HEK293 (cell line): Measurements from ENCODE around the gene STPG3.

Experiments
- SP3 ChIP-seq: fragments of 450-650 bp; formaldehyde crosslinking; IDR thresholded peaks from 2 replicates; pipeline ENCODE4 v1.5.1; 2016; ENCODE audit warnings: missing biosample characterization, missing genetic modification characterization
- WT1 ChIP-seq: fragments of 450-650 bp; formaldehyde crosslinking; IDR thresholded peaks from 2 replicates; pipeline ENCODE4 v1.5.1; 2016; ENCODE audit warnings: missing biosample characterization, missing genetic modification characterization
- ZBTB17 ChIP-seq: fragments of 450-650 bp; formaldehyde crosslinking; IDR thresholded peaks from 2 replicates; pipeline ENCODE4 v1.5.1; 2016; ENCODE audit warnings: missing biosample characterization, missing genetic modification characterization
- ZFP41 ChIP-seq: fragments of 450-650 bp; formaldehyde crosslinking; IDR thresholded peaks from 2 replicates; pipeline ENCODE4 v1.5.1; 2016; ENCODE audit warnings: missing biosample characterization, missing genetic modification characterization, borderline replicate concordance
- ZNF114 ChIP-seq: fragments of 450-650 bp; formaldehyde crosslinking; IDR thresholded peaks from 2 replicates; pipeline ENCODE4 v1.5.0; 2017; ENCODE audit warnings: missing biosample characterization, missing genetic modification characterization
- ZNF121 ChIP-seq: fragments of 450-650 bp; formaldehyde crosslinking; IDR thresholded peaks from 2 replicates; pipeline ENCODE4 v1.5.1; 2016; ENCODE audit warnings: missing biosample characterization, missing genetic modification characterization
- ZNF202 ChIP-seq: fragments of 450-650 bp; formaldehyde crosslinking; IDR thresholded peaks from 2 replicates; pipeline ENCODE4 v1.5.1; 2016; ENCODE audit warnings: missing biosample characterization, missing genetic modification characterization, borderline replicate concordance
- ZNF394 ChIP-seq: fragments of 450-650 bp; formaldehyde crosslinking; IDR thresholded peaks from 2 replicates; pipeline ENCODE4 v1.5.1; 2016; ENCODE audit warnings: missing biosample characterization, missing genetic modification characterization, mild to moderate bottlenecking, moderate library complexity, borderline replicate concordance
- ZNF433 ChIP-seq: fragments of 450-650 bp; formaldehyde crosslinking; IDR thresholded peaks from 2 replicates; pipeline ENCODE4 v1.5.1; 2016; ENCODE audit warnings: missing biosample characterization, missing genetic modification characterization, low read depth
- ZNF473 ChIP-seq: fragments of 450-650 bp; formaldehyde crosslinking; IDR thresholded peaks from 2 replicates; pipeline ENCODE4 v1.5.1; 2017; ENCODE audit warnings: missing biosample characterization, missing genetic modification characterization
- ZNF596 ChIP-seq: fragments of 450-650 bp; IDR thresholded peaks from 2 replicates; pipeline ENCODE4 v1.5.0; 2018; ENCODE audit warnings: missing biosample characterization, mild to moderate bottlenecking, missing genetic modification characterization, moderate library complexity
- ZNF707 ChIP-seq: fragments of 450-650 bp; formaldehyde crosslinking; IDR thresholded peaks from 2 replicates; pipeline ENCODE4 v1.5.1; 2016; ENCODE audit warnings: missing biosample characterization, missing genetic modification characterization
- ZNF830 ChIP-seq: fragments of 450-650 bp; IDR thresholded peaks from 2 replicates; pipeline ENCODE4 v1.5.0; 2018; ENCODE audit warnings: missing biosample characterization, missing genetic modification characterization, low read depth, mild to moderate bottlenecking, moderate library complexity
- ZNF837 ChIP-seq: fragments of 450-650 bp; formaldehyde crosslinking; IDR thresholded peaks from 2 replicates; pipeline ENCODE4 v1.5.1; 2016; ENCODE audit warnings: missing biosample characterization, missing genetic modification characterization
- TF ChIP-seq, protein P1 (sequence below): fragments of 450-650 bp; formaldehyde crosslinking; IDR thresholded peaks from 2 replicates; pipeline ENCODE4 v1.5.1; 2016; ENCODE audit warnings: missing biosample characterization, missing genetic modification characterization
- TF ChIP-seq, protein P2 (sequence below): fragments of 450-650 bp; formaldehyde crosslinking; IDR thresholded peaks from 2 replicates; pipeline ENCODE4 v1.5.1; 2016; ENCODE audit warnings: missing biosample characterization, missing genetic modification characterization
- TF ChIP-seq, protein P3 (sequence below): fragments of 450-650 bp; formaldehyde crosslinking; IDR thresholded peaks from 2 replicates; pipeline ENCODE4 v1.5.1; 2016; ENCODE audit warnings: missing biosample characterization, missing genetic modification characterization
- TF ChIP-seq, protein P4 (sequence below): fragments of 450-650 bp; formaldehyde crosslinking; IDR thresholded peaks from 2 replicates; pipeline ENCODE4 v1.5.1; 2016; ENCODE audit warnings: missing biosample characterization, missing genetic modification characterization
- TF ChIP-seq, protein P5 (sequence below): fragments of 450-650 bp; formaldehyde crosslinking; IDR thresholded peaks from 2 replicates; pipeline ENCODE4 v1.5.1; 2017; ENCODE audit warnings: missing biosample characterization, missing genetic modification characterization
- TF ChIP-seq, protein P6 (sequence below): fragments of 450-650 bp; formaldehyde crosslinking; IDR thresholded peaks from 2 replicates; pipeline ENCODE4 v1.5.1; 2016; ENCODE audit warnings: missing biosample characterization, missing genetic modification characterization
- TF ChIP-seq, protein P7 (sequence below): fragments of 450-650 bp; formaldehyde crosslinking; IDR thresholded peaks from 2 replicates; pipeline ENCODE4 v1.5.1; 2016; ENCODE audit warnings: missing biosample characterization, missing genetic modification characterization
- TF ChIP-seq, protein P8 (sequence below): fragments of 450-650 bp; IDR thresholded peaks from 2 replicates; pipeline ENCODE4 v1.5.1; 2018; ENCODE audit warnings: missing biosample characterization, mild to moderate bottlenecking, missing genetic modification characterization
- TF ChIP-seq, protein P9 (sequence below): fragments of 450-650 bp; formaldehyde crosslinking; IDR thresholded peaks from 2 replicates; pipeline ENCODE4 v1.5.1; 2017; ENCODE audit warnings: missing biosample characterization, mild to moderate bottlenecking, missing genetic modification characterization, moderate library complexity

STPG3 gene

DNA sequence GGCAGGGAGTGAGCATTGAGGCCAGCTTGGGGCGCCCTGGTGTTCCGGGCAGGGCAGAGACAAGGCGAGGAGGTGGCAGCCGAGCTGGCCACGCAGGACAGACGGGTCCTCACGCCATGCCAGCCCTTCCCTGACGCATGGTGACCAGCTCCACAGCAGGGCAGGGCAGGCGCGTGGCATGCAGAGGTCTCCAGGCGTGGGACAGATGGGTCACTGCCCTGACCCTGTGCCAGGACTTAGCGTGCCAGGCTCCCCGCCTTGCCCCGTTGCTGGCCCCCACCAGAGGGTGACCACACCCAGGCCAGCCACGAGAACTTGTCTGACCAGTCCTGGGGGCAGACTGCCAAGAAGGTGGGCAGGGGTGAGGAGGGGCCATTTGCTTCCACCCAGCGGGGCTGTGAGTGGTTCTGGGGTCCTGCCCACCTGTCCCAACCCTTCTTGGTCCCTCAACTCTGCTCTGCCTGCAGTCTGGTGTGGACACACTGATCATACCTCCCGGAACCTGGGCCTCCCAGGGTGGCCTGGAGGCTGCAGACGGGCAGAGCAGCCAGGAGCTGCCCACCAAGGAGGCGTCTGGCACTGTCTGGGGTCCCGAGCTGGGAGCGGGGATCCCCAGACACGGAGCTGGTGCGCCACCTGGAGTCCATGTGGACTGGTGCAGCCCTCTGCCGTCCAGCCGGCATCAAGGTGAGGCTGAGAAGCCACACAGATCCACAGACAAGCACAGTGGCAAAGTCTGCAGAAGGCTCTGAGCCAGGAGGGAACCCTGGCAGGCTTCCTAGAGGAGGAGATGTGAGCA, 23.8 kb upstream of the STPG3 start, which contains the start of gene RNF224 (continued):
- TF ChIP-seq, protein P1, sequence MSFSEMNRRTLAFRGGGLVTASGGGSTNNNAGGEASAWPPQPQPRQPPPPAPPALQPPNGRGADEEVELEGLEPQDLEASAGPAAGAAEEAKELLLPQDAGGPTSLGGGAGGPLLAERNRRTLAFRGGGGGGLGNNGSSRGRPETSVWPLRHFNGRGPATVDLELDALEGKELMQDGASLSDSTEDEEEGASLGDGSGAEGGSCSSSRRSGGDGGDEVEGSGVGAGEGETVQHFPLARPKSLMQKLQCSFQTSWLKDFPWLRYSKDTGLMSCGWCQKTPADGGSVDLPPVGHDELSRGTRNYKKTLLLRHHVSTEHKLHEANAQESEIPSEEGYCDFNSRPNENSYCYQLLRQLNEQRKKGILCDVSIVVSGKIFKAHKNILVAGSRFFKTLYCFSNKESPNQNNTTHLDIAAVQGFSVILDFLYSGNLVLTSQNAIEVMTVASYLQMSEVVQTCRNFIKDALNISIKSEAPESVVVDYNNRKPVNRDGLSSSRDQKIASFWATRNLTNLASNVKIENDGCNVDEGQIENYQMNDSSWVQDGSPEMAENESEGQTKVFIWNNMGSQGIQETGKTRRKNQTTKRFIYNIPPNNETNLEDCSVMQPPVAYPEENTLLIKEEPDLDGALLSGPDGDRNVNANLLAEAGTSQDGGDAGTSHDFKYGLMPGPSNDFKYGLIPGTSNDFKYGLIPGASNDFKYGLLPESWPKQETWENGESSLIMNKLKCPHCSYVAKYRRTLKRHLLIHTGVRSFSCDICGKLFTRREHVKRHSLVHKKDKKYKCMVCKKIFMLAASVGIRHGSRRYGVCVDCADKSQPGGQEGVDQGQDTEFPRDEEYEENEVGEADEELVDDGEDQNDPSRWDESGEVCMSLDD (tag by site-specific recombination) = peak; percentile 88
- TF ChIP-seq, protein P2, sequence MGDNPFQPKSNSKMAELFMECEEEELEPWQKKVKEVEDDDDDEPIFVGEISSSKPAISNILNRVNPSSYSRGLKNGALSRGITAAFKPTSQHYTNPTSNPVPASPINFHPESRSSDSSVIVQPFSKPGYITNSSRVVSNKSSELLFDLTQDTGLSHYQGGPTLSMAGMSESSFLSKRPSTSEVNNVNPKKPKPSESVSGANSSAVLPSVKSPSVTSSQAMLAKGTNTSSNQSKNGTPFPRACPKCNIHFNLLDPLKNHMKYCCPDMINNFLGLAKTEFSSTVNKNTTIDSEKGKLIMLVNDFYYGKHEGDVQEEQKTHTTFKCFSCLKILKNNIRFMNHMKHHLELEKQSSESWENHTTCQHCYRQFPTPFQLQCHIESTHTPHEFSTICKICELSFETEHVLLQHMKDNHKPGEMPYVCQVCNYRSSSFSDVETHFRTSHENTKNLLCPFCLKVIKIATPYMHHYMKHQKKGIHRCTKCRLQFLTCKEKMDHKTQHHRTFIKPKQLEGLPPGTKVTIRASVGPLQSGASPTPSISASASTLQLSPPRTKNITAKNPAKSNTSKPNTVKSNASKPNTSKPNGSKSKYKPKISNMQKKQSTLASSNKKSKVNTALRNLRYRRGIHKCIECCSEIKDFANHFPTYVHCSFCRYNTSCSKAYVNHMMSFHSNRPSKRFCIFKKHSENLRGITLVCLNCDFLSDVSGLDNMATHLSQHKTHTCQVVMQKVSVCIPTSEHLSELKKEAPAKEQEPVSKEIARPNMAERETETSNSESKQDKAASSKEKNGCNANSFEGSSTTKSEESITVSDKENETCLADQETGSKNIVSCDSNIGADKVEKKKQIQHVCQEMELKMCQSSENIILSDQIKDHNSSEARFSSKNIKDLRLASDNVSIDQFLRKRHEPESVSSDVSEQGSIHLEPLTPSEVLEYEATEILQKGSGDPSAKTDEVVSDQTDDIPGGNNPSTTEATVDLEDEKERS (tag by site-specific recombination) = no peak
- no peak for TF ChIP-seq ZFP41 (tag by site-specific recombination)
- TF ChIP-seq, protein P3, sequence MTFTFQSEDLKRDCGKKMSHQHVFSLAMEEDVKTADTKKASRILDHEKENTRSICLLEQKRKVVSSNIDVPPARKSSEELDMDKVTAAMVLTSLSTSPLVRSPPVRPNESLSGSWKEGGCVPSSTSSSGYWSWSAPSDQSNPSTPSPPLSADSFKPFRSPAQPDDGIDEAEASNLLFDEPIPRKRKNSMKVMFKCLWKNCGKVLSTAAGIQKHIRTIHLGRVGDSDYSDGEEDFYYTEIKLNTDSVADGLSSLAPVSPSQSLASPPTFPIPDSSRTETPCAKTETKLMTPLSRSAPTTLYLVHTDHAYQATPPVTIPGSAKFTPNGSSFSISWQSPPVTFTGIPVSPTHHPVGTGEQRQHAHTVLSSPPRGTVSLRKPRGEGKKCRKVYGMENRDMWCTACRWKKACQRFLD (tag by site-specific recombination) = no peak
- TF ChIP-seq WT1 = 0 out of 2 replicates have a peak, but pooled peaks have one; percentile 17
- TF ChIP-seq ZNF394 (tag by site-specific recombination) = no peak
- TF ChIP-seq ZNF707 (tag by site-specific recombination) = no peak
- no peak for TF ChIP-seq ZNF473 (tag by site-specific recombination)
- TF ChIP-seq, protein P4, sequence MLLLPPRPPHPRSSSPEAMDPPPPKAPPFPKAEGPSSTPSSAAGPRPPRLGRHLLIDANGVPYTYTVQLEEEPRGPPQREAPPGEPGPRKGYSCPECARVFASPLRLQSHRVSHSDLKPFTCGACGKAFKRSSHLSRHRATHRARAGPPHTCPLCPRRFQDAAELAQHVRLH (tag by site-specific recombination) = no peak
- TF ChIP-seq ZBTB17 (tag by site-specific recombination) = peak; percentile 85
- no peak for TF ChIP-seq ZNF433 (tag by site-specific recombination)
- no peak for TF ChIP-seq ZNF830 (tag by site-specific recombination)
- TF ChIP-seq, protein P5, sequence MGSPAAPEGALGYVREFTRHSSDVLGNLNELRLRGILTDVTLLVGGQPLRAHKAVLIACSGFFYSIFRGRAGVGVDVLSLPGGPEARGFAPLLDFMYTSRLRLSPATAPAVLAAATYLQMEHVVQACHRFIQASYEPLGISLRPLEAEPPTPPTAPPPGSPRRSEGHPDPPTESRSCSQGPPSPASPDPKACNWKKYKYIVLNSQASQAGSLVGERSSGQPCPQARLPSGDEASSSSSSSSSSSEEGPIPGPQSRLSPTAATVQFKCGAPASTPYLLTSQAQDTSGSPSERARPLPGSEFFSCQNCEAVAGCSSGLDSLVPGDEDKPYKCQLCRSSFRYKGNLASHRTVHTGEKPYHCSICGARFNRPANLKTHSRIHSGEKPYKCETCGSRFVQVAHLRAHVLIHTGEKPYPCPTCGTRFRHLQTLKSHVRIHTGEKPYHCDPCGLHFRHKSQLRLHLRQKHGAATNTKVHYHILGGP (tag by site-specific recombination) = no peak
- TF ChIP-seq, protein P6, sequence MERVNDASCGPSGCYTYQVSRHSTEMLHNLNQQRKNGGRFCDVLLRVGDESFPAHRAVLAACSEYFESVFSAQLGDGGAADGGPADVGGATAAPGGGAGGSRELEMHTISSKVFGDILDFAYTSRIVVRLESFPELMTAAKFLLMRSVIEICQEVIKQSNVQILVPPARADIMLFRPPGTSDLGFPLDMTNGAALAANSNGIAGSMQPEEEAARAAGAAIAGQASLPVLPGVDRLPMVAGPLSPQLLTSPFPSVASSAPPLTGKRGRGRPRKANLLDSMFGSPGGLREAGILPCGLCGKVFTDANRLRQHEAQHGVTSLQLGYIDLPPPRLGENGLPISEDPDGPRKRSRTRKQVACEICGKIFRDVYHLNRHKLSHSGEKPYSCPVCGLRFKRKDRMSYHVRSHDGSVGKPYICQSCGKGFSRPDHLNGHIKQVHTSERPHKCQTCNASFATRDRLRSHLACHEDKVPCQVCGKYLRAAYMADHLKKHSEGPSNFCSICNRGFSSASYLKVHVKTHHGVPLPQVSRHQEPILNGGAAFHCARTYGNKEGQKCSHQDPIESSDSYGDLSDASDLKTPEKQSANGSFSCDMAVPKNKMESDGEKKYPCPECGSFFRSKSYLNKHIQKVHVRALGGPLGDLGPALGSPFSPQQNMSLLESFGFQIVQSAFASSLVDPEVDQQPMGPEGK (tag by site-specific recombination) = no peak
- TF ChIP-seq, protein P7, sequence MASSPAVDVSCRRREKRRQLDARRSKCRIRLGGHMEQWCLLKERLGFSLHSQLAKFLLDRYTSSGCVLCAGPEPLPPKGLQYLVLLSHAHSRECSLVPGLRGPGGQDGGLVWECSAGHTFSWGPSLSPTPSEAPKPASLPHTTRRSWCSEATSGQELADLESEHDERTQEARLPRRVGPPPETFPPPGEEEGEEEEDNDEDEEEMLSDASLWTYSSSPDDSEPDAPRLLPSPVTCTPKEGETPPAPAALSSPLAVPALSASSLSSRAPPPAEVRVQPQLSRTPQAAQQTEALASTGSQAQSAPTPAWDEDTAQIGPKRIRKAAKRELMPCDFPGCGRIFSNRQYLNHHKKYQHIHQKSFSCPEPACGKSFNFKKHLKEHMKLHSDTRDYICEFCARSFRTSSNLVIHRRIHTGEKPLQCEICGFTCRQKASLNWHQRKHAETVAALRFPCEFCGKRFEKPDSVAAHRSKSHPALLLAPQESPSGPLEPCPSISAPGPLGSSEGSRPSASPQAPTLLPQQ (tag by site-specific recombination) = no peak
- no peak for TF ChIP-seq ZNF202 (tag by site-specific recombination)
- no peak for TF ChIP-seq ZNF596 (tag by site-specific recombination)
- no peak for TF ChIP-seq ZNF837 (tag by site-specific recombination)
- no peak for TF ChIP-seq ZNF114 (tag by site-specific recombination)
- TF ChIP-seq ZNF121 (tag by site-specific recombination) = 0 out of 2 replicates have a peak, but pooled peaks have one; percentile 46
- TF ChIP-seq, protein P8, sequence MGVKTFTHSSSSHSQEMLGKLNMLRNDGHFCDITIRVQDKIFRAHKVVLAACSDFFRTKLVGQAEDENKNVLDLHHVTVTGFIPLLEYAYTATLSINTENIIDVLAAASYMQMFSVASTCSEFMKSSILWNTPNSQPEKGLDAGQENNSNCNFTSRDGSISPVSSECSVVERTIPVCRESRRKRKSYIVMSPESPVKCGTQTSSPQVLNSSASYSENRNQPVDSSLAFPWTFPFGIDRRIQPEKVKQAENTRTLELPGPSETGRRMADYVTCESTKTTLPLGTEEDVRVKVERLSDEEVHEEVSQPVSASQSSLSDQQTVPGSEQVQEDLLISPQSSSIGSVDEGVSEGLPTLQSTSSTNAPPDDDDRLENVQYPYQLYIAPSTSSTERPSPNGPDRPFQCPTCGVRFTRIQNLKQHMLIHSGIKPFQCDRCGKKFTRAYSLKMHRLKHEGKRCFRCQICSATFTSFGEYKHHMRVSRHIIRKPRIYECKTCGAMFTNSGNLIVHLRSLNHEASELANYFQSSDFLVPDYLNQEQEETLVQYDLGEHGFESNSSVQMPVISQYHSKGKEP = no peak
- TF ChIP-seq SP3 (tag by site-specific recombination) = no peak
- TF ChIP-seq, protein P9, sequence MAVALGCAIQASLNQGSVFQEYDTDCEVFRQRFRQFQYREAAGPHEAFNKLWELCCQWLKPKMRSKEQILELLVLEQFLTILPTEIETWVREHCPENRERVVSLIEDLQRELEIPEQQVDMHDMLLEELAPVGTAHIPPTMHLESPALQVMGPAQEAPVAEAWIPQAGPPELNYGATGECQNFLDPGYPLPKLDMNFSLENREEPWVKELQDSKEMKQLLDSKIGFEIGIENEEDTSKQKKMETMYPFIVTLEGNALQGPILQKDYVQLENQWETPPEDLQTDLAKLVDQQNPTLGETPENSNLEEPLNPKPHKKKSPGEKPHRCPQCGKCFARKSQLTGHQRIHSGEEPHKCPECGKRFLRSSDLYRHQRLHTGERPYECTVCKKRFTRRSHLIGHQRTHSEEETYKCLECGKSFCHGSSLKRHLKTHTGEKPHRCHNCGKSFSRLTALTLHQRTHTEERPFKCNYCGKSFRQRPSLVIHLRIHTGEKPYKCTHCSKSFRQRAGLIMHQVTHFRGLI (tag by site-specific recombination) = no peak
